Hepatocyte (in vitro differentiated cells): Measurements from ENCODE around the gene ALDH1L1.

Experiments used
- EZH2 ChIP-seq: fragments of 200-600 bp; sonication (generic); IDR thresholded peaks from 2 replicates; pipeline ENCODE4 v1.6.1; 2016; ENCODE audit warnings: antibody characterized with exemption, mild to moderate bottlenecking, borderline replicate concordance
- TF ChIP-seq, protein P1 (sequence below): fragments of 200-600 bp; sonication (generic); IDR thresholded peaks from 2 replicates; pipeline ENCODE4 v1.5.1; 2016; ENCODE audit warnings: antibody characterized with exemption, mild to moderate bottlenecking; ENCODE audit not compliant: poor library complexity

DNA sequence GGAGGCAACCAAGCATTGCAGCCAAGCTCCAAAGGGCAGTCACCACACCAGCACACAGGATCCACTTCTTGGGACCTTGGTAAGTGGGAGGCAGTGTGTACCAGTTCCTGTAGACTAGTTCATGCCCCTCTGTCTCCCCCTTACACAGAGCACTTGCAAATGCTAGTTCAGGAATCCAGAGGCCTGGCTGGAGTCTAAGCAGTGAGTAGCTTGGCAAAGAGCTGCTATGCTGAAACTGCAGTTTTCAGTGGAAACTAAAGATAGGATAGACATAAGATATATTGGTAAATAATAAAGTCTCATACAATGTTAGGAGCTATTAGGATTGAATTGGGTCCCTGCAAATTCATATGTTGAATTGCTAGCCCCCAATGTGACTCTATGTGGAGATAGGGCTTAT, 82.6 kb downstream of the ALDH1L1 start:
- TF ChIP-seq, protein P1, sequence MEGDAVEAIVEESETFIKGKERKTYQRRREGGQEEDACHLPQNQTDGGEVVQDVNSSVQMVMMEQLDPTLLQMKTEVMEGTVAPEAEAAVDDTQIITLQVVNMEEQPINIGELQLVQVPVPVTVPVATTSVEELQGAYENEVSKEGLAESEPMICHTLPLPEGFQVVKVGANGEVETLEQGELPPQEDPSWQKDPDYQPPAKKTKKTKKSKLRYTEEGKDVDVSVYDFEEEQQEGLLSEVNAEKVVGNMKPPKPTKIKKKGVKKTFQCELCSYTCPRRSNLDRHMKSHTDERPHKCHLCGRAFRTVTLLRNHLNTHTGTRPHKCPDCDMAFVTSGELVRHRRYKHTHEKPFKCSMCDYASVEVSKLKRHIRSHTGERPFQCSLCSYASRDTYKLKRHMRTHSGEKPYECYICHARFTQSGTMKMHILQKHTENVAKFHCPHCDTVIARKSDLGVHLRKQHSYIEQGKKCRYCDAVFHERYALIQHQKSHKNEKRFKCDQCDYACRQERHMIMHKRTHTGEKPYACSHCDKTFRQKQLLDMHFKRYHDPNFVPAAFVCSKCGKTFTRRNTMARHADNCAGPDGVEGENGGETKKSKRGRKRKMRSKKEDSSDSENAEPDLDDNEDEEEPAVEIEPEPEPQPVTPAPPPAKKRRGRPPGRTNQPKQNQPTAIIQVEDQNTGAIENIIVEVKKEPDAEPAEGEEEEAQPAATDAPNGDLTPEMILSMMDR, result no peak
- no peak for TF ChIP-seq EZH2
